Measurements from ENCODE around the gene ZNF177. TPM values are rescaled to one million over a fixed set of nuclear protein-coding genes. Genes with fewer than 3 reads are reported as not detected.

ZNF177 gene
- total RNA-seq, 1 donor from 2014 or later: 1.4 TPM

DNA sequence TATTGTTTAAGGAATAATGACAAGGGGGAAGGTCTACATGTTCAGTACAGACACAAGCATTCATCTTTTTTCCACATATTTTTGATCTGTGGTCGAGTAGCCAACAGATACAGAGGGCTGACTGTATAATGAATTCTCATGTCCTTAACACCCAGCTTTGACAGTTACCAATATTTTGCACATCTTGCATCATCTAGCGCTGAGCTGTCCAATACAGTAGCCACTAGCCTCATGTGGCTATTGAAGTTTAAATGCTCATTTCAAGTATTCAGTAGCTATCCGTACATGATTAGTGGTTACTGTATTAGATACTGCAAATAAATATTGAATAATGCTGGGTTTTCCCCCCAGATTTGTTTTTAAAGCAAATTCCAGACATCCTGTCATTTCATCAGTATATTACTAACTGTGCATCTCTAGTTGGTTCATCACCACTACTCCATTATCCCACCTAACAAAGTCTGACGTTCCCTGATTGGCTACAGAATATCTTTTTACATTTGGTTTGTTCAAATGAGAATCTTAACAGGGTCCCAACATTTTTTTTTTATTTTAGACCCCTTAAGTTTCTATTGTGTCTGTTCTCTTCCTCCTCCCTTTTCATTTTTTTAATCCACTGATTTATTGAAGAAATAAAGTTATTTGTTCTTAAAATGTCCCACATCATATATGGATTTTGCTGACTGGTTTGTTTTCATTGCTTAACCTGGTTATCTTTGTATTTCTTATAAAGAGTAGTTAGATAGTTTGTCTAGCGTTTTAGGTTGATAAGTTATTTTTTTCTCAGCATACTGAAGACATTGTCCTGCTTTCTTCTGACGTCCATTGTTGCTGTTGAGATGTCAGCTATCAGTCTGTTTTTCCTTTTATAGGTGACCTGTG, 8.2 kb downstream of the ZNF177 start:
- intact Hi-C loops (cut with micrococcal nuclease): no loop called here
- H3K27ac Mint-ChIP-seq: no peak overlapping the region
- ChIA-PET POLR2A (no interaction called here), CTCF (no interaction called here)
- DNase-seq (no peak), ATAC-seq (ENCODE audit: low read depth) (no peak)
- peaks cover 62% of the 10 kb centered on the region for H3K36me3 Mint-ChIP-seq (ENCODE audit: low read depth)
- H3K4me1 Mint-ChIP-seq: no peaks in the 10 kb centered on the region
- TF ChIP-seq, protein P1, sequence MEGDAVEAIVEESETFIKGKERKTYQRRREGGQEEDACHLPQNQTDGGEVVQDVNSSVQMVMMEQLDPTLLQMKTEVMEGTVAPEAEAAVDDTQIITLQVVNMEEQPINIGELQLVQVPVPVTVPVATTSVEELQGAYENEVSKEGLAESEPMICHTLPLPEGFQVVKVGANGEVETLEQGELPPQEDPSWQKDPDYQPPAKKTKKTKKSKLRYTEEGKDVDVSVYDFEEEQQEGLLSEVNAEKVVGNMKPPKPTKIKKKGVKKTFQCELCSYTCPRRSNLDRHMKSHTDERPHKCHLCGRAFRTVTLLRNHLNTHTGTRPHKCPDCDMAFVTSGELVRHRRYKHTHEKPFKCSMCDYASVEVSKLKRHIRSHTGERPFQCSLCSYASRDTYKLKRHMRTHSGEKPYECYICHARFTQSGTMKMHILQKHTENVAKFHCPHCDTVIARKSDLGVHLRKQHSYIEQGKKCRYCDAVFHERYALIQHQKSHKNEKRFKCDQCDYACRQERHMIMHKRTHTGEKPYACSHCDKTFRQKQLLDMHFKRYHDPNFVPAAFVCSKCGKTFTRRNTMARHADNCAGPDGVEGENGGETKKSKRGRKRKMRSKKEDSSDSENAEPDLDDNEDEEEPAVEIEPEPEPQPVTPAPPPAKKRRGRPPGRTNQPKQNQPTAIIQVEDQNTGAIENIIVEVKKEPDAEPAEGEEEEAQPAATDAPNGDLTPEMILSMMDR (IDR thresholded peaks at IDR 0.05): no peak
- no peaks in the 10 kb centered on the region for H3K27me3 Mint-ChIP-seq
- no peak overlapping the region for H3K4me3 Mint-ChIP-seq
- peaks cover 51% of the 10 kb centered on the region for H3K9me3 Mint-ChIP-seq

DNA sequence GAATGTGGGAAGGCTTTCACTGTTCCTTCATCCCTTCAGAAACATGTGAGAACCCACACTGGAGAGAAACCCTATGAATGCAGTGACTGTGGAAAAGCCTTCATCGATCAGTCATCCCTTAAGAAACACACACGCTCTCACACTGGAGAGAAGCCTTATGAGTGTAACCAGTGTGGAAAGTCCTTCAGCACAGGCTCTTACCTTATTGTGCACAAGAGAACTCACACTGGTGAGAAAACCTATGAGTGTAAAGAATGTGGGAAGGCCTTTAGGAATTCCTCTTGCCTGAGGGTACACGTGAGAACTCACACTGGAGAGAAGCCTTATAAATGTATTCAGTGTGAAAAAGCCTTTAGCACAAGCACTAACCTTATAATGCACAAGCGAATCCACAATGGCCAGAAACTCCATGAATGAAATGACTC, 18.6 kb downstream of the ZNF177 start:
- DNase-seq: no peak
- H3K9me3 Mint-ChIP-seq: peaks cover 49% of the 10 kb centered on the region
- ChIA-PET POLR2A (no interaction called here), CTCF (no interaction called here)
- intact Hi-C loops (cut with micrococcal nuclease): no loop called here
- ATAC-seq (ENCODE audit: low read depth): no peak
- H3K27ac Mint-ChIP-seq: no peak overlapping the region
- H3K27me3 Mint-ChIP-seq: no peaks in the 10 kb centered on the region
- H3K4me3 Mint-ChIP-seq: no peak overlapping the region
- TF ChIP-seq, protein P1 (IDR thresholded peaks at IDR 0.05): no peak
- peaks cover 92% of the 10 kb centered on the region for H3K36me3 Mint-ChIP-seq (ENCODE audit: low read depth)
- H3K4me1 Mint-ChIP-seq: no peaks in the 10 kb centered on the region

DNA sequence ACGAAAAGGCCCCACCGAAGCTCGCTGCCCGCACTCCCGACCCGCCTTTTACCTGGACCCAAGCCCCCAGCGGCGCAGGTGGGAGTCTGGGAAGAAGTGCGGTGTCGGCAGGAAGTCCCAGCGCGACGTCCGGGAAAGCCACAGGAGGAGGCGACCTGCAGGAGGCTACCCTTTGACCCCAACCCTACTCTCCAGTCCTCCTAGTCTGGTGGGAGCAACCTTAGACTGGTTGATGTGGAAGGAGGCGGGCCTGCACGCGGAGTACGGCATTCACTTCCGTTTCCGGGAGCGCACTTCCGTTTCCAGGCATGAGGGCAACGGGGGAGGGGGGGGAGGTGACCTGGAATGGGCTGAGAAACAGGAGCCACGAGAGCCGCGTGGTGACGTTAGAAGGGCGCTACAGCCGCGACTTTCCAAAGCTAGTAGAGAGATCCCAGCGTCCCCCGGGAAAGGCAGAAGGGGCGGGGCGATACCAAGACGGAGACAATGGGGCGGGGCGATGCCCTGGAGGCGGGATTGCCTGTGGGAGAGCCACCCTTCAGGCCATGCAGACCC, 44.1 kb downstream of the ZNF177 start:
- intact Hi-C loops (cut with micrococcal nuclease): loop anchor here (5.0 kb wide), 1 partner anchor 85 kb away; the partner anchor contains the start of gene ZNF559
- Mint-ChIP-seq H3K9me3 (peaks cover 30% of the 10 kb centered on the region), H3K27ac (peak overlapping the region; percentile 30), H3K27me3 (no peaks in the 10 kb centered on the region), H3K4me3 (peak overlapping the region; percentile 88), H3K4me1 (peaks cover 19% of the 10 kb centered on the region), H3K36me3 (ENCODE audit: low read depth) (peaks cover 42% of the 10 kb centered on the region)
- ATAC-seq (ENCODE audit: low read depth) (peak; percentile 73), DNase-seq (peak; percentile 35)
- ChIA-PET POLR2A (interaction anchor here (0.5 kb wide), 1 partner anchor 81 kb away, joined by 5 read pairs; no protein-coding TSS in a partner anchor), CTCF (no interaction called here)
- TF ChIP-seq, protein P1 (IDR thresholded peaks at IDR 0.05): no peak

DNA sequence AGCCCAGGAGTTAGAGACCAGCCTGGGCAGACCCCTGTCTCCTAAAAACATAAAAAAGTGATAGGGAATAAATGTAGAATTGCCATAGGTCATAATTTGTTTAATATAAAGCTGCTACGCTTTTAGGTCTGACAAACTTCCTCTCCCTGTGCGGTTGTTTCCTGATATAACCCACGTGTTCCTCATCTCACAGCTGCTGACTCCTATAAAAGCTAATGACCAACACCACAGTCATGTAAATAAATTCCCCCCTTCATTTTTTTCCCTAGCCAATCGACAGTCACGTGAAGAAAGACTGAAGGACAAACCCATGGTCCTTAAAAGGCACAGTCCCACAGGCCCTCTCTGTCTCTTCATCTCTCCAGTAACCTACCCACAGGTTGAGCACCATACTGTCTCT, 45.0 kb downstream of the ZNF177 start:
- no peaks in the 10 kb centered on the region for H3K27me3 Mint-ChIP-seq
- no peak overlapping the region for H3K27ac Mint-ChIP-seq
- ChIA-PET CTCF (no interaction called here), POLR2A (no interaction called here)
- intact Hi-C loops (cut with micrococcal nuclease): loop anchor here (5.0 kb wide), 1 partner anchor 86 kb away; the partner anchor contains the start of gene ZNF559
- H3K4me1 Mint-ChIP-seq: peaks cover 19% of the 10 kb centered on the region
- peak overlapping the region; percentile 88 for H3K4me3 Mint-ChIP-seq
- no peak for ATAC-seq (ENCODE audit: low read depth)
- TF ChIP-seq, protein P1 (IDR thresholded peaks at IDR 0.05): no peak
- H3K36me3 Mint-ChIP-seq (ENCODE audit: low read depth): peaks cover 50% of the 10 kb centered on the region
- DNase-seq: no peak
- H3K9me3 Mint-ChIP-seq: peaks cover 32% of the 10 kb centered on the region

DNA sequence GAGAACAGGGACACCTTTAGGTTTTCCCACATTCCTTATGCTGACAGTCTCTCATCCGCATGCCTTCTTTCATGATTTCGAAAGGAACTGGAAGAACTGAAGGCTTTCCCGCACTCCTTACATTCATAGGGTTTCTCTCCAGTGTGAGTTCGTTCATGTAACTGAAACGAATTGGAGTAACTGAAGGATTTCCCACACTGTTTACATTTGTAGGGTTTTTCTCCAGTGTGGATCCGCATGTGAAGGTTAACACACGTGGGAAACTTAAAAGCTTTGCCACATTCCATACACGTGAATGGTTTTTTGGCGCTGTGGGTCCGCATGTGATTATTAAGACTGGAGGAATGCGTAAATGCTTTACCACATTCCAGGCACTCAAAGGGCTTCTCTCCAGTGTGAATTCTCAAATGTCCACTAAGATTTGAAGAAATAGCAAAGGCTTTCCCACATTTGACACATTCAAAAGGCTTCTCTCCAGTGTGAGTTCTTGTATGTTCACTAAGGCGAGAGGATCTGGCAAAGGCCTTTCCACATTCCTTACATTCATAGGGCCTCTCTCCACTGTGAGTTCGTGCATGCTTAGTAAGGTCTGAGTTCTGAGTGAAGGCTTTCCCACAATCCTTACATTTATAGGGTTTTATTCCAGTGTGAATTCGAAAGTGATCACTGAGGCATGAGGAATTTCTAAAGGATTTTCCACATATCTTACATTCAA, 50.6 kb downstream of the ZNF177 start:
- ATAC-seq (ENCODE audit: low read depth) (no peak), DNase-seq (no peak)
- TF ChIP-seq, protein P1 (IDR thresholded peaks at IDR 0.05): no peak
- Mint-ChIP-seq H3K36me3 (ENCODE audit: low read depth) (peaks cover 73% of the 10 kb centered on the region), H3K9me3 (peaks cover 36% of the 10 kb centered on the region), H3K27ac (no peak overlapping the region), H3K4me1 (no peaks in the 10 kb centered on the region), H3K27me3 (no peaks in the 10 kb centered on the region), H3K4me3 (no peak overlapping the region)
- intact Hi-C loops (cut with micrococcal nuclease): no loop called here
- ChIA-PET POLR2A (no interaction called here), CTCF (no interaction called here)
